Natural killer cell (primary cell): ENCODE results near the gene SKAP2. TPM values are rescaled to one million over a fixed set of nuclear protein-coding genes. Genes with fewer than 3 reads are reported as not detected.

Source experiments
- ATAC-seq, 3 donors: fragments of 150-1000 bp in 2 of 3; fragments of 200-7000 bp in 1 of 3; cut with Tn5 transposase; 1 replicate in 1 of 3; 2 replicates in 2 of 3; pipeline ENCODE4 v1.10.0; 2021; ENCODE audit warnings: mild to moderate bottlenecking in 2 of 3, moderate library complexity in 2 of 3
- DNase-seq, 2 donors: peaks; one replicate each; pipeline versions ENCODE4 v3.0.0 to v3.0.0-alpha.2; 2013 to 2021; ENCODE audit warnings: mixed read lengths in 1 of 2
- H3K27ac ChIP-seq: one replicate; pipeline ENCODE4 v1.5.1; 2013; ENCODE audit warnings: mild to moderate bottlenecking, low read length
- H3K27me3 ChIP-seq: one replicate; pipeline ENCODE4 v1.6.1; 2013; ENCODE audit warnings: low read length; ENCODE audit not compliant: control insufficient read depth, insufficient read depth
- H3K36me3 ChIP-seq: one replicate; pipeline ENCODE4 v1.6.1; 2013; ENCODE audit warnings: low read length; ENCODE audit not compliant: control insufficient read depth, insufficient read depth
- H3K4me1 ChIP-seq: one replicate; pipeline ENCODE4 v1.6.1; 2013; ENCODE audit warnings: low read length; ENCODE audit not compliant: control insufficient read depth, insufficient read depth
- H3K4me3 ChIP-seq: one replicate; pipeline ENCODE4 v1.5.1; 2013; ENCODE audit warnings: low read length
- H3K9me3 ChIP-seq: one replicate; pipeline ENCODE4 v1.6.1; 2013; ENCODE audit warnings: low read length; ENCODE audit not compliant: control insufficient read depth, insufficient read depth
- H3K27ac Mint-ChIP-seq, 2 donors: one replicate each; pipeline ENCODE4 v1.8.0; 2022; ENCODE audit warnings: mild to moderate bottlenecking in 2 of 2, mixed read lengths in 2 of 2, moderate library complexity in 1 of 2
- H3K27me3 Mint-ChIP-seq, 2 donors: one replicate each; pipeline ENCODE4 v1.8.0; 2022; ENCODE audit warnings: low read depth in 2 of 2, mixed read lengths in 2 of 2
- H3K36me3 Mint-ChIP-seq: one replicate; pipeline ENCODE4 v1.8.0; 2022; ENCODE audit warnings: mixed read lengths
- H3K4me1 Mint-ChIP-seq, 2 donors: one replicate each; pipeline ENCODE4 v1.8.0; 2022; ENCODE audit warnings: mixed read lengths in 2 of 2
- H3K4me3 Mint-ChIP-seq: one replicate; pipeline ENCODE4 v1.8.0; 2022; ENCODE audit warnings: mild to moderate bottlenecking, moderate library complexity, mixed read lengths
- H3K9me3 Mint-ChIP-seq, 2 donors: one replicate each; pipeline ENCODE4 v1.8.0; 2022; ENCODE audit warnings: mixed read lengths in 2 of 2
- WGBS: methylation state at CpG from one replicate; pipeline ENCODE4 v1.1.7; 2013; ENCODE audit warnings: missing lambda C conversion rate; ENCODE audit not compliant: insufficient coverage; 5-methylcytosine and 5-hydroxymethylcytosine counted together
- intact Hi-C: fragments of 100-400 bp; cut with micrococcal nuclease; formaldehyde crosslinking; loops from one replicate; pipeline ENCODE4 v1.14.2; 2022
- total RNA-seq, 4 donors: library from RNA; stranded (reverse); fragments of 120-200 nt in 1 of 4; gene quantifications; one replicate each; pipeline versions ENCODE4 v1.2.3 to v1.2.4, GENCODE V29; 2013 to 2022
- TF ChIP-seq, protein P1 (sequence below): fragments of 200-600 bp; IDR thresholded peaks from one replicate; pipeline ENCODE4 v1.8.0; 2022; ENCODE audit warnings: antibody characterized with exemption

Gene SKAP2
- total RNA-seq, 3 donors from 2014 or later (not counting 1 experiment from before 2014, with no cell fraction given) = 26.8 to 42.4 (median 35.1) TPM

DNA sequence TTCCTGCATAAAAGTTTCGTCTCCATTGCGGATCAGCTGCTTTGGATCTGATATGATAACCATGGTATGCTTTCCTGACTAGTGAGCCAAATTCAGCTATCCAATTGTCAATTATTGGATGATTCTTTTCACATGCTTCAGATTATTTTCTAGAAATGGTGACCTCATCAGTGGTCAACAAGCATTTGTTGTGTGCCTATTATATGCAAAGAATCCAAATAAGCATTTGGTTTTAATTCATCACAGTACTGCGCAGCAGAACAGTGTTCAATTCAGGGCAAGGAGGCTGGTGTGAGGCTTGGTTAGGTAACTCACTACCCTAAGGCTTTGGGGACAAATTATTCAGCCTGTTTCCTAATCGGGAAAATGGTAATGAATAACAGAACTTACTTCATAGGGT, 200.5 kb downstream of the SKAP2 start:
- Histone ChIP-seq H3K36me3 (no peaks in the 10 kb centered on the region), H3K27ac (no peak overlapping the region), H3K4me3 (no peak overlapping the region), H3K4me1 (no peaks in the 10 kb centered on the region), H3K9me3 (no peaks in the 10 kb centered on the region), H3K27me3 (no peaks in the 10 kb centered on the region)
- Mint-ChIP-seq H3K9me3 (no peaks in the 10 kb centered on the region), H3K27me3 (no peaks in the 10 kb centered on the region), H3K4me3 (no peak overlapping the region), H3K4me1 (peaks cover 16 to 18% of the 10 kb centered on the region in 2 donors), H3K36me3 (no peaks in the 10 kb centered on the region), H3K27ac (no peak overlapping the region)
- no peak for ATAC-seq
- intact Hi-C loops = no loop called here
- WGBS = 98% methylated on average over 3 of the region's 4 CpGs
- no peak for DNase-seq
- TF ChIP-seq, protein P1, sequence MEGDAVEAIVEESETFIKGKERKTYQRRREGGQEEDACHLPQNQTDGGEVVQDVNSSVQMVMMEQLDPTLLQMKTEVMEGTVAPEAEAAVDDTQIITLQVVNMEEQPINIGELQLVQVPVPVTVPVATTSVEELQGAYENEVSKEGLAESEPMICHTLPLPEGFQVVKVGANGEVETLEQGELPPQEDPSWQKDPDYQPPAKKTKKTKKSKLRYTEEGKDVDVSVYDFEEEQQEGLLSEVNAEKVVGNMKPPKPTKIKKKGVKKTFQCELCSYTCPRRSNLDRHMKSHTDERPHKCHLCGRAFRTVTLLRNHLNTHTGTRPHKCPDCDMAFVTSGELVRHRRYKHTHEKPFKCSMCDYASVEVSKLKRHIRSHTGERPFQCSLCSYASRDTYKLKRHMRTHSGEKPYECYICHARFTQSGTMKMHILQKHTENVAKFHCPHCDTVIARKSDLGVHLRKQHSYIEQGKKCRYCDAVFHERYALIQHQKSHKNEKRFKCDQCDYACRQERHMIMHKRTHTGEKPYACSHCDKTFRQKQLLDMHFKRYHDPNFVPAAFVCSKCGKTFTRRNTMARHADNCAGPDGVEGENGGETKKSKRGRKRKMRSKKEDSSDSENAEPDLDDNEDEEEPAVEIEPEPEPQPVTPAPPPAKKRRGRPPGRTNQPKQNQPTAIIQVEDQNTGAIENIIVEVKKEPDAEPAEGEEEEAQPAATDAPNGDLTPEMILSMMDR = no peak

DNA sequence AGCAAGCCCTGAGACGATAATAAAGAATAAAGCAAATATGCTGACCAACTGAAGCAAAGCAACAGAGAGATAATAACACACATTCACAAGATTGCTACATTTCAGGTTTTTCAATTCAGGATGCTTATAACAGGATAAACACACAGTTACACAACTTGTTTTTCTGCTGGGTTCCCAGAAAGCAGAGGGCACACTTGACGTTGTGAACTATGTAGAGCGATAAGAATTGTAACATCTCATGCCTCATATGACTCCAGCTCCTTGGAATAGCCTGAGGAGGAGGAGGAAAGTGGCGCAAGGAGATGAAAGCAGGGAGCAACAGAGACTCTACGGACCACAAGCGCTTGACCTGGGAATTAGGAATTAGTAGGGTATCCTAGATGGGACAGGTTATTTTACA, 201.7 kb downstream of the SKAP2 start:
- H3K4me3 Mint-ChIP-seq = no peak overlapping the region
- no peak overlapping the region for H3K27ac Mint-ChIP-seq
- intact Hi-C loops = no loop called here
- H3K9me3 Mint-ChIP-seq = no peaks in the 10 kb centered on the region
- Histone ChIP-seq H3K9me3 (no peaks in the 10 kb centered on the region), H3K27me3 (no peaks in the 10 kb centered on the region), H3K4me1 (no peaks in the 10 kb centered on the region), H3K36me3 (no peaks in the 10 kb centered on the region), H3K4me3 (no peak overlapping the region), H3K27ac (no peak overlapping the region)
- no peaks in the 10 kb centered on the region for H3K36me3 Mint-ChIP-seq
- no peaks in the 10 kb centered on the region for H3K27me3 Mint-ChIP-seq
- peaks cover 14 to 18% of the 10 kb centered on the region in 2 donors for H3K4me1 Mint-ChIP-seq
- ATAC-seq (no peak), DNase-seq (no peak)
- 96% methylated on average over 5 of the region's 6 CpGs for WGBS
- TF ChIP-seq, protein P1 = no peak

DNA sequence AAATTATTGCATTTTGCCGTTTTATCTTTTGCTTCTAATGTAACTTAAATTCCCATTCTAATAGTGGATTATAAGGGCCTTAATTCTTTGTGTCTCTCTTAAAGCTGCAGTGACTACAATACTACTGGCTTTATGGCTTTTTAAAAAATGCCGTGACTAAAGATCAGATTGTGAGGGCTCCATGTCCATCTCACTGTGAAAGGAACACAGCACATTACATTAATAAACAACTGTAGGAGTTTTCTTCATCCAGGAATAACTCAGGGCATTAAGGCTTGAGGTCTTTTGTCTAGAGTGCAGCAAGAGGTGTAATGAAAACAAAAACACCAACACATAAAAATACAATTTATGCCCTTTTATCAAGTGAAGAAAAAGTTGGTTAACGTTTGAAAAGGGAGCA, 205.3 kb downstream of the SKAP2 start:
- no peaks in the 10 kb centered on the region for H3K9me3 ChIP-seq
- H3K4me3 ChIP-seq = no peak overlapping the region
- H3K36me3 ChIP-seq = no peaks in the 10 kb centered on the region
- no peaks in the 10 kb centered on the region for H3K4me1 Mint-ChIP-seq
- H3K27ac Mint-ChIP-seq = no peak overlapping the region
- H3K27me3 ChIP-seq = no peaks in the 10 kb centered on the region
- no peaks in the 10 kb centered on the region for H3K9me3 Mint-ChIP-seq
- no peak overlapping the region for H3K27ac ChIP-seq
- ATAC-seq = no peak
- H3K27me3 Mint-ChIP-seq = no peaks in the 10 kb centered on the region
- H3K36me3 Mint-ChIP-seq = no peaks in the 10 kb centered on the region
- intact Hi-C loops = no loop called here
- no peaks in the 10 kb centered on the region for H3K4me1 ChIP-seq
- 100% methylated on average over 2 of the region's 3 CpGs for WGBS
- no peak overlapping the region for H3K4me3 Mint-ChIP-seq
- TF ChIP-seq, protein P1 = no peak
- no peak for DNase-seq

DNA sequence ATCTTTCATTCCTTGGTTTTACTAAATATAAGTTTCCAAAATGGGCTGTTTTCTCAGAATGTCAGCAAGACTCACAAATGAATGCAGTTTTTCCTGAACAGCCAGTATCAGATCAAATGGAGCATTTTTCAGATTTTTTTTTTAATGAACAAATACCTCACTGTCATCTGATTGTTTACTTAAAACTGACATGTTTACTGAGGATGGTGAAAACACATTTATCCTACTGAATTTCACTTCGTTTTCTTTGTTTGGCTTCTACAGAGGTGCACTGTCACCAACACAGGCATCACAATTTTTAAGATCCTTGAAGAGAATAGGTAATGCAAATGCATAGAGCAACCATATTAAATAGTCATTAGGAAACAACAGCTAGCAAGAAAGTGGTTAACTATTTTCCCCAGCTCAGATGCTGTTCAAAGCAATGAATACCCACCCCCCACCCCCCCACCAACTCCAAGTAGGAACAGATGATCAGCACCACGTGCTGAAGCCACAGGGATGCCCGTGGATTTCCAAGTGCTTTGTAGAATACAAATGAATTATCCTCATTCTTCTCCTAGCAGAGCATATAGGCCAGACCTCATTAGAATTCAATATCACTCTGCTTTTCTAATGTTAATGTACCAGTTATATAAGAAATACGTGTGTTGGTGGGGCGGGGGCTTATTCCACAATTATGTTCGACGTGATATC, 205.9 kb downstream of the SKAP2 start:
- Histone ChIP-seq H3K27ac (no peak overlapping the region), H3K36me3 (no peaks in the 10 kb centered on the region), H3K4me3 (no peak overlapping the region), H3K27me3 (no peaks in the 10 kb centered on the region), H3K4me1 (no peaks in the 10 kb centered on the region), H3K9me3 (no peaks in the 10 kb centered on the region)
- H3K4me1 Mint-ChIP-seq = no peaks in the 10 kb centered on the region
- no peaks in the 10 kb centered on the region for H3K36me3 Mint-ChIP-seq
- TF ChIP-seq, protein P1 = no peak
- intact Hi-C loops = no loop called here
- no peaks in the 10 kb centered on the region for H3K27me3 Mint-ChIP-seq
- no peak for DNase-seq
- 100% methylated on average over 2 of the region's 7 CpGs for WGBS
- ATAC-seq = no peak
- H3K27ac Mint-ChIP-seq = no peak overlapping the region
- no peaks in the 10 kb centered on the region for H3K9me3 Mint-ChIP-seq
- no peak overlapping the region for H3K4me3 Mint-ChIP-seq
